GM21526 (cell line): ENCODE data around the gene RAB5A.
"Not testable (repeated sequence)": the region's sequence is repeated elsewhere in the genome, so short reads cannot be mapped to it uniquely, and the experiment has no call there.

Experiments used
- ATAC-seq: cut with Tn5 transposase; IDR thresholded peaks from one replicate; pipeline ENCODE4 v1.9.1; 2021; ENCODE audit warnings: moderate library complexity; ENCODE audit not compliant: unreplicated experiment, low FRiP score

Gene RAB5A

DNA sequence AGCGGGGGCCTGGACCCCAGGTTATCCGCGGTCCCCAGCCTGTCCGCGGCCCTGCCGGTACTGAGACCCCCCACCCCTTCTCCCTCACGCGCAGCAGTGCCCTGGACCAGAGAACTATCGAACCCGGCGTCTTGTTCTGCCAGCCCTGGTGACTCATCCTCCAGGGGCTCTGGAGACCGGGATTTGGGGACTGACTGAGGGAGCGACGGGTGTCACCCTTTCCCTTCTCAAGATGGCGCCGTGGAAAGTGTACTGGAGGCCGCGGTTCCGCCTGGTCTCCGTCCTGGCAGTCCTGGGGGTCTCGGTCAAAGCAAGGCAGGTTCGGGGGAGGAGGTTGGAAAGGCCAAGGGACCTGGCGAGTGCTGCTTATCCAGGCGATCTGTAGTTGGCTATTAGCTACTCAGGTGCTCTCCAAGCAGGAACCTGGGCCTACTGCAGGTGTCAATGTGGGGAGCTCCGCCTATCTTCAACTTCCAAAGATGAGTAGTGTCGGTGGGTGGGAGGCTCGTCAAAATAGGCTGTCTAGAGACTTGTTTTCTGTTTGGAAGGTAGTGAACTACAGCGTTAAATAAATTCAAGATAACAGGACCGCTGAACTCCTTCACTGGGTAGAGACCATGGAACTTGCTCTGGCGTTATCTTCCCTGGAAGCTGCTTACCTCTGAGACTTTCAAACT lies 790 bp downstream of the RAB5A start:
- ATAC-seq: peak; percentile 25

DNA sequence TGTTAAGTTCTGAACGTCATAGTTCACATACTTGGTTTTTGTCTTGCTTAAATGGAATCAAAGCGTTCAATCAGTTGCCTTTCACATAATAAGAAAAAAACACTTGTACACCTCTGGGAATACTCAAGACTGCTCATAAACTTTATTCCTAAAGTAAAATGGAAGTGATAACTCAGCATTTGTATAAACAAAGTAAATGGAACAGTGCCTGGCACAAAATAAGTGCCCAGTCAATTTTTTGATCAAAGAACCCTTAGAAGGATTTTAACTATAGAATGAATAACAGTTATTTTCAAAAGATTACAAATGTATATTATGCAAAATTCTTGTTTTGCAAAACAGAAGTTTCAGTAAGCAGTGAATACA lies 1.3 kb downstream of the RAB5A start:
- ATAC-seq: no peak

- ATAC-seq: no peak
These were observed 3.4 kb downstream of the RAB5A start for GRCh38 chr3:19950316-19950715.

DNA sequence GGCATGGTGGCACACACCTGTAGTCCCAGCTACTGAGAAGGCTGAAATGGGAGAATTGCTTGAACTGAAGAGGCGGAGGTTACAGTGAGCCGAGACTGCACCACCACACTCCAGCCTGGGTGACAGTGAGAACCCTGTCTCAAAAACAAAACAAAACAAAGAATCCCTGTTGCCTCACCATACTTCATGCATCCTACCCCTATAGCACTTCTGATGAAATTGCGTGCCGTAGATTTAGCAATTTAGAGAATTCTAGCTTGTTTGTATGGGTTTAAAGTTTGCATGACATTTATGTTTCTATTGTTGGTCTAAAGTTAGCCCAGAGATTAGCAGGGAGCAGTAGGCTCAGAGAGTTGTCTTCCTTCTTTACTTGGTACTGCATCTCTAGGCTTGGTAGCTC lies 7.8 kb downstream of the RAB5A start:
- no peak for ATAC-seq

DNA sequence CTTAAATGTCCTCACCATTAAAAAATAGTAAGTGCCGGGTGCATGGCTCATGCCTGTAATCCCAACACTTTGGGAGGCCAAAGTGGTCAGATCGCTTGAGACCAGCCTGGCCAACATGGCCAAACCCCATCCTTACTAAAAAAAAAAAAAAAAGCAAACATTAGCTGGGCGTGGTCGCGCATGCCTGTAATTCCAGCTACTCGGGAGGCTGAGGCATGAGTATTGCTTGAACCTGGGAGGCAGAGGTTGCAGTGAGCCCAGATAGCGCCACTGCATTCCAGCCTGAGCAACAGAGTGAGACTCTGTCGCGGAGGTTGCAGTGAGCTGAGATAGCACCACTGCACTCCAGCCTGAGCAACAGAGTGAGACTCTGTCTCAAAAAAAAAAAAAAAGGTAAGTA lies 10.5 kb downstream of the RAB5A start:
- ATAC-seq: not testable (repeated sequence)

DNA sequence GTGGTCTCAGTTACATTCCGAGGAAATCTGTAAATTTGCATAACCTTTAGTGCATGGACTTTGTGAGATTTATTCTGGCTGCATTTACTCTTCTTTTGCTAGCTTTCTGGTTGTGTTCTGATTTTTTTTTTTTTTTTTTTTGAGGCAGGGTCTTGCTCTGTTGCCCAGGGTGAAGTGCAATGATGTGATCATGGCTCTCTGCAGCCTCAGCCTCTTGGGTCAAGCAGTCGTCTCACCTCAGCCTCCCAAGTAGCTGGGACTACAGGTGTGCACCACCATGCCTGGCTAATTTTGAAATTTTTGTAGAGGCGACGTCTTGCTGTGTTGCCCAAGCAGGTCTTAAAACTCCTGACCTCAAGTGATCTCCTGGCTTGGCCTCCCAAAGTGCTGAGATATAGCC lies 12.6 kb downstream of the RAB5A start:
- no peak for ATAC-seq

DNA sequence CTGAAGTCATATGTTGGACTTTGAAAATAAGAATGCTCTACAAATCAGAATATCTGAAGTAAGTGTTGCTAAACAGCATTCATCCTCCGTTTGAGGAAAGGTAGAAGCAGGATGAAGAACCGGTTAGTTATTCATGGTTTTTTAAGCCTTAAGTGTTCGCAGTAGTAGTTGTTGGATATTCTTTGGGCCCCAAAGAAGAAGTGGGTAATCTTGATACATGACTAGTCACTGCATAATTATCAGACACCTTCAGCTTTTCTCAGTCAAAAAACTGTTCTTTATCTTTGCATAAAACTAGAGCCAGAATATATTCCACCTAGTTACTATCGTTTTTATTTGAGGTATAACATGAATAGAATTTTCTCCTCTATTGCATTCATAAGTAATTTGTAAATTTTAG lies 13.8 kb downstream of the RAB5A start:
- no peak for ATAC-seq

DNA sequence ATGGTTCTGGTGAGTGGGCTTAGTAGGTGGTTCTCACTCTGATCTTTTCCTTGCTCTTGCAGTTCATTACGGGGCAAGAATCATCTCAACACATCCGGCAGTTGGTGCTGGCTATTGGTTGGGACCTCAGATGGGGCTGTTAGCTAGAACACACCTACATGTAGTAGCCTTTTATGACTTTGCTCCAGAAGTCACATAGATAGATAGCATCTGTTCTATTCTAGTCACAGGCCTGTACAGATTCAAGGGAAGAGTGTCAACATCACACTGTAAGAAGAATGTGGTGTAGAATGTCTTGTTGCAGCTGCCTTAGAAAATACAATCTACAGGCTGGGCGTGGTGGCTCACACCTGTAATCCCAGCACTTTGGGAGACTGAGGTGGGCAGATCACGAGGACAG lies 15.1 kb downstream of the RAB5A start:
- ATAC-seq: no peak

GRCh38 chr3:19967208-19967607 lies 20.3 kb downstream of the RAB5A start:
- ATAC-seq: no peak

DNA sequence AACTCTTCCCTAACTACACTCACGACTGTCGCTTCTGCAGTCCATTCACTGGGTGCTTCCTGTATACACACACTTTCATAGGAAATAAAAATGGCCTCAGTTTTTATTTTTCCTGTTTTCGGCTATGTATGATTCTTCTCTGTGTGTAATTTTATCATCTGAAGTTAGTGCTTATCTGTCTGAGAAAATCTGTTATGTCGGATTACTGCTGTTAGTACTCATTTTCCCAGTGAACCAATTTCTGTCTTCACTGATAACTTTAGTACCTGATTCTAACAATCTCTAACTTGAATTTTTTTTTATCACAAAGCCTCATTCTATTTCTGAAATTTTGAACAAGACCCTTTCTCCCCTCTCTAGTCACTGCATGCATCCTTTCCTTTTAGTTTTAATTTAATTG lies 20.9 kb downstream of the RAB5A start:
- ATAC-seq: no peak

DNA sequence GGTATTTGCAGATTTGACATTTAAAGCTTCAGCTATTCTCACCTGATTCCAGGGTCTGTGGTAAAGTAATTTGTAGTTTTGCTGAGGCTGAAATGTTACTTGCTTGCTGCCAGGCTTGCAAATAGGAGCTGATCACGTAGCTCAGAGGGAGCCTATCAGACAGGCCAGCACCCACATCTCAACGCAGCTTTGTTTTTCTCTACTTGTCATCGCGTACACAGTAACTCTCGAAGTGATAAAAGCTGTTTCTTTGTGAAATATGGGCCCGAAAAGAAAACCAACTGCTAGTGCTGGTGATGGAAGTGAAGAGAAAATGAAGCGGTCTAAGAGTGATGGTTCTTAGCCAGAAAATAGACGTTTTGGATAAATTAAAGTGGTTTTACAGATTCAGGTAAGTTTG lies 23.4 kb downstream of the RAB5A start:
- ATAC-seq: no peak

DNA sequence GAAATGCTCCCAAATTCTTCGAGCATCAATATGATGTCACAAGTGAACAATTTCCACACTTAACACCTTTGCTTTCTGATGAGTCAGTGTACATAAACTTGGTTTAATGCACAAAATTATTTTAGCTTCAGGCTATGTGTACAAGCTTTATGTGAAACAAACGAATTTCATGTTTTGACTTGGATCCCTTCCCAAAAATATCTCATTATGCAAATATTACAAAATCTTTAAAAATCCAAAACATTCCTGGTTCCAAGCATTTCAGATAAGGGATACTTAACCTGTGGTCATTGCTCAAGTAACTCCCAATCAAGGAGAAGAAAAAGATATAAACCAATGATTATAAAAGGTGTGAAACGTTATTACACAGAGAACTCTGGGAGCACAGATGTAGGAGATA lies 25.2 kb downstream of the RAB5A start:
- ATAC-seq: no peak

DNA sequence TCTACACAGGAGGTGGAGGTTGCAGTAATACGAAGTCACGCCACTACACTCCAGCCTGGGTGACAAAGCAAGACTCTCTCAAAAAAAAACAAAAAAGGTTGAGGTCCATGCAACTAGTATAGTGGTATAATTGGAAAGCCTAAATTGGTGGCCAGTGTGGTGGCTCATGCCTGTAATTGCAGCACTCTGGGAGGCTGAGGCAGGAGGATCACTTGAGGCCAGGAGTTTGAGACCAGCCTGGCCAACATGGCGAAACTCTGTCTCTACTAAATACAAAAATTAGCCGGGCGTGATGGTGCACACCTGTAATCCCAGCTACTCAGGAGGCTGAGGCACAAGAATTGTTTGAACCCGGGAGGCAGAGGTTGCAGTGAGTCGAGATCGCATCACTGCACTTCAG lies 42.0 kb downstream of the RAB5A start:
- not testable (repeated sequence) for ATAC-seq

DNA sequence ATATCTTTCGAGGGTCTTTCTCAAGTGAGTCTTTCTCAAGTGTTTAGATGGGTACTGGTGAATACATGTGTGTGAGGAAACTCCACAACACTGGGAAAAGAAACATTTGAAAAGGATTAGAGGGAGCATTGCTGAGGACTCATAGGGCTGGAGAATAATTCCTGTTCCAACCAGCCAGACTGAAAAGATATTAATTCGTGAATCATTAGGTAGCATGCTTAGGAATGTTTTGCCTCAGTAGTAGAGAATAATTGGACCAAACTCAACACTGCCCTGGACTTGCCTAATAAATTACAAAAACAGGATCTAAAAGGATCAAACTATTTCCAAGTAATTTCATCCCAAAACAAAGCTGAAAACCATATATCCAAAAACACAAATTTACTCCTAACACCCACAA lies 47.9 kb downstream of the RAB5A start:
- ATAC-seq: no peak

DNA sequence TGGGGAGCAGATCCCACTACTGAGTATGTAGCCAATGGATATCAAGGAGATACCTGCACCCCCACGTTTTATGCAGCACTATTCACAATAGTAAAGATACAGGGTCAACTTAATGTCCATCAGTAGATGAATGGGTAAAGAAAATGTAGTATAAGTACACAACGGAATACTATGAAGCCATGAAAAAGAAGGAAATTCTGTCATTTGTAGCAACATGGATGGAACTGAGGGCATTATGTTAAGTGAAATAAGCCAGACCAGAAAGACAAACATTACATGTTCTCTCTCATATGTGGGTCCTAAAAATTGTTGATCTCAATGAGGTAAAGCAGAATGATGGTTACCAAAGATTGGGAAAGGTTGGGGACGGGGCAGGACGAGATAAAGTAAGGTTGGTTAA lies 50.6 kb downstream of the RAB5A start:
- no peak for ATAC-seq

DNA sequence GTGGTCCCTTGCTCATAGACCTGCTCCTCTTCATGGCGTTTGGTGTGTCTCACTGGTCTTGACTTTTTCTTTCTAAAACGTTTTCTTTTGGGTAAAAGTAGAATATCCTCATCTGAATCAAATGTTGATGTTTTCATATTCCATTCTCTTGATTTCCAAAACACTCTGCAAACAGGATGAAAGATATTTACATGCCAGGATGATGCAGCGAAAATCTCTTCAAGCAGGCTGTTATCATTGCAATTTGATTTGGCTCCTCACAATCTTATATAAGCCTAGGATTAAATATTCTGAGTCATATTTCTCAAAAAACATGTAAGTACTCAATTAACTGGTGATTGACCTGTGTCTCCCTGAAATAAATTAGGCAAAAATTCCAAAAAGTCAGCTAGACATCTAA lies 55.0 kb downstream of the RAB5A start:
- no peak for ATAC-seq

DNA sequence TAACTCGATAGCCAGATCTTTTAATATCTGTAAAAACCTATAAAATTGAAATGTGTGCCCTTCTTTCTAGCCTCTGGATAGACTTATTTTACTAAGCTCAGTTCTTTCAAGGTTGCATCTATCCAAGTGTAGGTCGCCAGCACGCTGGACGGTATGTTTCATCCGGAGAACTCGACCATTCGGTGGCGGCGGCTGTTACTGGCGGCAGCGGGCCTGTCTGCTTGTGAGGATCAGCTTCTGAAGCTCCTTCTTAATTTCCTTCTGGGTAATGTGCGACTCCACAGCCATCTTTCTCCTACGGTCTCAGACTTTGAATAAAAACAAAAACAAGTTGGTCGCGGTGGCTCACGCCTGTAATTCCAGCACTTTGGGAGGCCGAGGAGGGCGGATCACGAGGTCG lies 61.1 kb downstream of the RAB5A start:
- no peak for ATAC-seq

- ATAC-seq: no peak
These were observed 61.7 kb downstream of the RAB5A start for GRCh38 chr3:20008646-20009045.

- ATAC-seq: no peak
These were observed 65.3 kb downstream of the RAB5A start, which contains the start of gene PP2D1 for GRCh38 chr3:20012164-20012563. PP2D1 (minus strand) TSS chr3:20012264; CDS start chr3:20012072, 192 bp downstream.

- ATAC-seq: no peak
These were observed 66.5 kb downstream of the RAB5A start for GRCh38 chr3:20013396-20013795.

DNA sequence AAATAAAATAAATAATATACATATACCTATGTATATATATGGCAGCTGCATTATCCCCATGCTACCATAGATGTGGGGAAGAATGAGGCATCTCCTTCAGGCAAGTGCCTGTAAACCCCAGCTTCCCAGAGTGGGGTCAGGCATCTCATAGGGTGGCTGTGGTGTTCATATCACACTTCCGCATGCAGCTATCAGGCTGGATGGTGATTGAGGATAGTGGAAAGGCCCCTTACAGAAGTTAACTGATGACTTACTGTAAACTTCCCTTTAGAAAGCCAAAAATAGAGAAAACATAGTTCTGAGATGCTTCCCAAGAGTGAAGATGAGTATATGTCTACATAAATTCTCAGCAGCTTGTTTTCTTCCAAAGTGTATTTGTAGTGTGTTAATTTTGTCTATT lies 68.6 kb downstream of the RAB5A start:
- no peak for ATAC-seq

GRCh38 chr3:20016076-20016475 lies 69.2 kb downstream of the RAB5A start:
- ATAC-seq: not testable (repeated sequence)
